ENCODE measurements around the gene PIAS4. TPM values are rescaled to one million over a fixed set of nuclear protein-coding genes. Genes with fewer than 3 reads are reported as not detected.
"Not testable (repeated sequence)": the region's sequence is repeated elsewhere in the genome, so short reads cannot be mapped to it uniquely, and the experiment has no call there.

PIAS4 gene
- polyA plus RNA-seq, 3 donors, result 9.0 to 13.3 (median 10.9) TPM

DNA sequence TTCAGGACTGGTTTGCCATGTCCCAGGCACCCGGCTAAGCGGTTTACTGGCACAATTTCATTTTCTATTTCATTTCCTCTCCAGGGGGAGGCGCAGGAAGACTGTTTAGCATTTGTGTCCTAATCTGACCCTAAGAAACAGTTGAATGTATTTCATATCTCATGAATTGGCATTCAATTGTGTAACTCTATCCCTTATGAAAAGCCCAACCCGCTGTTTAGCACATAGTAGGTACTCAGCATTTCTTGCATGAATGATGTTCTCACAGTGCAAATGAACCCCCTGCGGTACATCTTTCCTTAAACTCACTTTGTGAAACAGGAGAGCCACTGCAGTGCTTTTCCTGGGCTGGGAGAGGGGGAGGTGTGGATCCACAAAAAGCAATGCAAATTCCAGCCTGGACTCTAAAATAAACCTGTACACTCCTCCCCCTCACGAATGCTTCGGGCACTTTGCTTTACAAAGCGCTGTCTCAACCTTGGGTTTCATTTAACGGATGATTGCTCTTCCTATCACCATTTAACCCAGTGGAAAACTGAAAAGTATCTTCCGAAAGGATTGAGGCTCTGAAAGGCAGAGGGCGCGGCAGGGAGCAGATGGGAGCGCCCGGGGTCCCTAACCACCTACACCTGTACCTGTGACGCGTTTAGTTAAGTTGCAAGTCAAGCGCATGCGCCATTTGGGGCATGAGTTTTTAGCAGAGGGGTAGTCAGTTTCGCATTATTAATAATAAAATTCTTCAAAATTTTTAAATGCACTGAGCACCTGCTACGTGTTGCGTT lies 21.1 kb upstream of the PIAS4 start:
- WGBS, 3 donors, result 2 to 4% (median 3%) methylated on average over 21 of the region's 21 CpGs
- H3K27ac ChIP-seq (ENCODE audit: low read depth, low read length), result no peak overlapping the region

DNA sequence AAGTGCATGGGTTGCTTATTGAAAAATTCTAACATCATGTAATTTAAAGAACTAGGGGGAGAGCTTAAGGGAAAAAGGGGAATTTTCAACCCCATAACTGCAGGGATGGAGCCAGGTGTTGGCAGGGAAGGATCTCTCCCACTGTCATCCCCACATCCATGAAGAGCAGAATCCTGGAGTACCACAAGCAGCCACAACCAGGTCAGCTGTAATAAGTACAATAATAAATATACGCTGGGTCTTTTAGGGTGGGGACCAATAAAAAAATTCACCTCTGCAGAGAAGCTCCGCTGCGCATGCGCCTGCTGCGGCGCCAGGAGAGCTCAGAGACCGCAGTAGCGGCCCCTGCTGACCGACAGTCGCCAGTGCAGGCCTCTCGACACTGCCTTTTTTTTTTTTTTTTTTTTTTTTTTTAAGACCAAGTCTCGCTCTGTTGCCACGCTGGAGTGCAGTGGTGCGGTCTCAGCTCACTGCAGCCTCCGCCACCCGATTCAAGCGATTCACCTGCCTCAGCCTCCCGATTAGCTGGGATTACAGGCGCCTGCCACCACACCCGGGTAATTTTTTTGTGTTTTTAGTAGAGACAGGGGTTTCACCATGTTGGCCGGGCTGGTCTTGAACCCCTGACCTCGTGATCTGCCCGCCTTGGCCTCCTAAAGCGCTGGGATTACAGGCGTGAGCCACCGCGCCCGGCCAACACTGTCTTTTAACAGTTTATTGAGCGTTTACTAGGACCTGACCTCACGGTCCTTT lies 19.7 kb upstream of the PIAS4 start:
- H3K27ac ChIP-seq (ENCODE audit: low read depth, low read length), result no peak overlapping the region
- WGBS, 3 donors, result 9 to 10% (median 9%) methylated on average over 30 of the region's 30 CpGs

DNA sequence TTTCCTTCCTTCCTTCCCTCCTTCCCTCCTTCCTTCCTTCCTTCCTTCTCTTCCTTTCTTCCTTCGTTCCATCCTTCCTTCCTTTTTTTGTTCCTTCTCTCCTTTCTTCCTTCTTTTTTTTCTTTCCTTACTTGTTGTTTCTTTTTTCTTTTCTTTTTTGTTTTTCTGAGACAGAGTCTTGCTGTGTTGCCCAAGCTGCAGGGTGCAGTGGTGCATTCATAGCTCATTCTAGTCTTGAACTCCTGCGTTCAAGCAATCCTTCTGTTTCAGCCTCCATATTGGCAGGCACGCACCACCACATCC lies 16.8 kb upstream of the PIAS4 start:
- WGBS, 3 donors, result 67 to 77% (median 71%) methylated on average over 3 of the region's 3 CpGs

GRCh38 chr19:3995607-3996006 lies 11.9 kb upstream of the PIAS4 start:
- WGBS, 3 donors, result 75 to 88% (median 85%) methylated on average over 6 of the region's 6 CpGs
- H3K27ac ChIP-seq (ENCODE audit: low read depth, low read length), result no peak overlapping the region

More for the DNA sequence above, 16.8 kb upstream of the PIAS4 start:
- H3K27ac ChIP-seq (ENCODE audit: low read depth, low read length), result no peak overlapping the region

GRCh38 chr19:3998667-3999412 lies 8.7 kb upstream of the PIAS4 start:
- WGBS, 3 donors, result 77 to 87% (median 86%) methylated on average over 27 to 29 of the region's 29 CpGs
- H3K27ac ChIP-seq (ENCODE audit: low read depth, low read length), result not testable (repeated sequence)

DNA sequence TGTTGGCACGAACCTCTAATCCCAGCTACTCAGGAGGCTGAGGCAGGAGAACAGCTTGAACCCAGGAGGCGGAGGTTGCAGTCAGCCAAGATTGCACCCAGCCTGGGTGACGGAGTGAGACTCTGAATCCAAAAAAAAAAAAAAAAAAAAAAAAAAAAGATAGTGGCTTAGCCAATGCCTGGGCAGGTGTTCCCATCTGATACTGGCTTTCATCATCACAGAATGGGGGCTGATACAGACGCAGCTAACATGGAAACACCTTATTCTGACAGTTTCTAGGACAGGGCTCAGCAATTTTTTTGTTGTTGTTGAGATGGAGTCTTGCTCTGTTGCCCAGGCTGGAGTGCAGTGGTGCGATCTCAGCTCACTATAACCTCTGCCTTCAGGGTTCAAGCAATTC lies 6.7 kb upstream of the PIAS4 start:
- 78 to 93% (median 93%) methylated on average over 5 of the region's 5 CpGs for WGBS, 3 donors
- not testable (repeated sequence) for H3K27ac ChIP-seq (ENCODE audit: low read depth, low read length)

DNA sequence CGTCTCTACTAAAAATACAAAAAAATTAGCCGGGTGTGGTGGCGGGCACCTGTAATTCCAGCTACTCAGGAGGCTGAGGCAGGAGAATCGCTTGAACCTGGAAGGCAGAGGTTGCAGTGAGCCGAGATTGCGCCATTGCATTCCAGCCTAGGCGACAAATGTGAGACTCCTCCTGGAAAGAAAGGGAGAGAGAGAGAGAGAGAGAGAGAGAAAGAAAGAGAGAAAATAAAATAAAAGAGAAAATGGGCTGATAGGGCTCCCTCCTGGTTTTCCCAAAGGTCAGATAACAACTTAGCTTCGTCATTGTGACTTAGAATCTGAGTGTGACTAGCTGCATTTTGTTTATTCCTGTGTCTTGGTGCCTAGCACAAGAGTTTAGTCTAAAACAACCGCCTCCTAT lies 2.1 kb upstream of the PIAS4 start:
- not testable (repeated sequence) for H3K27ac ChIP-seq (ENCODE audit: low read depth, low read length)
- WGBS, 3 donors, result 92 to 98% (median 96%) methylated on average over 9 of the region's 9 CpGs

GRCh38 chr19:4007836-4008539 lies 452 bp downstream of the PIAS4 start:
- 1% methylated on average over 30 to 55 of the region's 55 CpGs for WGBS, 3 donors
- H3K27ac ChIP-seq (ENCODE audit: low read depth, low read length), result no peak overlapping the region

DNA sequence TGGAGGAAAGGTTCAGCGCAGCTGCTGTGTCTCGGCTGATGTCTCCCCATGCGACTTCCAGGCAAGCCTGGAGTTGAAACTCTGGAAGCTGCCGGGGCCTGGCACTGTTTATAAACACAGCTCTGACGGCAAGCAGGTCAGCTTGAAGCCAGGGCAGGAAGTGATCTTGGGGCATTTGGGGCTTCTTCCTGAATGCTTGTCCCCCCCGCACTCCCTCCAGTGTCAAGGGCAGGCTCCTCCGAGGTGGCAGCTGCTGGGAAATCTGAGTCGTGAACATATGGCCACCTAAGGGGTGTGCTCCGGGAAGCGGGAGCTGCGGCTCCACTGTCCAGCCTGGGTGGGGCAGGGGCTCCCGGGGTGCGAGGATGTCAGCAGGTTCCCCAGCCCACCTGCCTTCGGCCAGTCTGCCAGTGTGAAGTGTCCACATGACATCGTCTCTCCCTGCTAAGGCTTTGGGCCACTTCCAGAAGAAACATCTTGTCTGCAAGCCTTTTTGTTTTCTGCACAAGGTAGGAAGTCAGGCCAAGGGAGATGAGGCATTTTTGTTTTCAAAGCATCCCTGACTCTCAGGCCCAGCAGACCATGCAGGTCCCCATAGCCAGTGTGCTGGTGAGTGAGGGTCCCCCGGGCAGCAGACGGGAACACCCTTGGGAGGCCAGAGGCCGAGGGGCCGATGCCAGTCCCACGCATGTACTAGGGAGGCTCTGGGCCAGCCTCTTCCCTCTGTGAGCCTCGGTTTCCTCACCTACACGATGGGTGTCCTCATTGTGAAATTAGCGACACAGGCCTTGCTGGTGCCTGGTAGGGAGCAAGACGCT lies 2.7 kb downstream of the PIAS4 start:
- no peak overlapping the region for H3K27ac ChIP-seq (ENCODE audit: low read depth, low read length)
- 49 to 73% (median 67%) methylated on average over 24 of the region's 24 CpGs for WGBS, 3 donors

GRCh38 chr19:4010808-4011110 lies 3.2 kb downstream of the PIAS4 start:
- no peak overlapping the region for H3K27ac ChIP-seq (ENCODE audit: low read depth, low read length)

GRCh38 chr19:4011430-4011829 lies 3.9 kb downstream of the PIAS4 start:
- 35 to 85% (median 79%) methylated on average over 6 of the region's 6 CpGs for WGBS, 3 donors
- H3K27ac ChIP-seq (ENCODE audit: low read depth, low read length), result not testable (repeated sequence)

More at GRCh38 chr19:4010808-4011110, 3.2 kb downstream of the PIAS4 start:
- 57 to 81% (median 80%) methylated on average over 14 of the region's 14 CpGs for WGBS, 3 donors

DNA sequence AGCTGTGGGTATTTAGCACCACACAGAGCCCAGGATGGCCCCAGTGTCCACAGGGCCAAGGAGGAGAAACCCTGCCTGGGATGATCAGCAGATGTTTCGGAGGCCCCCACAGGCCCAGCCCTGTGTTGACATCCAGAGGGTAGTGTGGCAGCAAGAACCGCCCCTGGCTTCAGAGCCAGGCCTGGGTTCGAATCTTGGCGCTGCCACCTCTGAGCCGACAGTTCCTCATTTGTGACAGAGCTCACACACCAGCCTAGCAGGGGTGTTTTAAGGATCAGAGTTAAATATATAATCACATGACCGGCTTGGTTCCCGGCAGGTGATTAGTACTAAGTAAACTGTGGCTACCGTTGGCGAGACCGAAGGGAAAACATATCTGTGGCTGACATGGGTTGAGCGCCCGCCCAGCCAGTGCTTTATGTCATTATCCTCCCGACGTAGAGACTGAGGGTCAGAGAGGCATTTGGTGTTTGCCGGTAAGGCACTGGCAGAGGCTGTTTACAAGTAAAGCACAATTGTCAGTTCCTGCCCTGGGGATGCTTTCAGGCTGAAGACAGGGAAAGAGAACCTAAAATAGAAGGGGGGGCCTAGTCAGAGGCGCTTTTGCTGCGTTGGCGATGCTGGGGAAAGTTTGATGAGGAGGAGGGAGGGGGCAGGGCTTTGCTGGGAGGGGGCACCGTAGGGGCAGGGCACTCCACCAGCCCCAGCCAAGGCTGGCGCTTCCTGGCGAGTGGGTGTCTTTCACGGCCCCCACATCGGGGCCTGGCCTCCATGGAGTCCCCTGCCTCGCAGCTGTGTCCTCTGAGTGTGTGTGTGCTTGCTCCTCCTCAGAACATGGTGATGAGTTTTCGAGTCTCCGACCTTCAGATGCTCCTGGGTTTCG lies 4.8 kb downstream of the PIAS4 start:
- no peak overlapping the region for H3K27ac ChIP-seq (ENCODE audit: low read depth, low read length)

GRCh38 chr19:4012975-4013634 lies 5.6 kb downstream of the PIAS4 start:
- no peak overlapping the region for H3K27ac ChIP-seq (ENCODE audit: low read depth, low read length)
- 92 to 95% (median 94%) methylated on average over 33 of the region's 33 CpGs for WGBS, 3 donors

More for the DNA sequence above, 4.8 kb downstream of the PIAS4 start:
- 42 to 90% (median 81%) methylated on average over 26 to 27 of the region's 27 CpGs for WGBS, 3 donors

- 79 to 90% (median 87%) methylated on average over 20 of the region's 20 CpGs for WGBS, 3 donors
- no peak overlapping the region for H3K27ac ChIP-seq (ENCODE audit: low read depth, low read length)
These were observed 6.5 kb downstream of the PIAS4 start for GRCh38 chr19:4013886-4014540.

GRCh38 chr19:4014541-4015491 lies 7.3 kb downstream of the PIAS4 start:
- WGBS, 3 donors, result 43 to 61% (median 58%) methylated on average over 23 to 25 of the region's 25 CpGs
- no peak overlapping the region for H3K27ac ChIP-seq (ENCODE audit: low read depth, low read length)

Data from adipose tissue (tissue), 3 donors.